Activated naive CD8-positive, alpha-beta T cell treated with anti-CD3 and anti-CD28 coated beads, Interleukin-2, amount 50 U/mL, for 24 hours (primary cell): ENCODE measurements around the gene ZNF74.
A peak's percentile ranks its signal among the peaks of the same experiment; 100 is the strongest.
"Not testable (repeated sequence)": the region's sequence is repeated elsewhere in the genome, so short reads cannot be mapped to it uniquely, and the experiment has no call there.

ENCODE experiments used
- ATAC-seq: fragments of 150-1000 bp; cut with Tn5 transposase; one replicate; pipeline ENCODE4 v1.10.0; 2021
- DNase-seq: peaks from one replicate; pipeline ENCODE4 v3.0.0; 2021
- H3K27ac Mint-ChIP-seq: one replicate; pipeline ENCODE4 v1.8.0; 2021; ENCODE audit warnings: mild to moderate bottlenecking, mixed read lengths
- H3K27me3 Mint-ChIP-seq: one replicate; pipeline ENCODE4 v1.8.0; 2021; ENCODE audit warnings: mixed read lengths
- H3K36me3 Mint-ChIP-seq: one replicate; pipeline ENCODE4 v1.8.0; 2021; ENCODE audit warnings: low read depth, mixed read lengths
- H3K4me1 Mint-ChIP-seq: one replicate; pipeline ENCODE4 v1.8.0; 2021; ENCODE audit warnings: mixed read lengths
- H3K4me3 Mint-ChIP-seq: one replicate; pipeline ENCODE4 v1.8.0; 2021; ENCODE audit warnings: mild to moderate bottlenecking, moderate library complexity, mixed read lengths
- H3K9me3 Mint-ChIP-seq: one replicate; pipeline ENCODE4 v1.8.0; 2021; ENCODE audit warnings: mixed read lengths

Gene ZNF74

DNA sequence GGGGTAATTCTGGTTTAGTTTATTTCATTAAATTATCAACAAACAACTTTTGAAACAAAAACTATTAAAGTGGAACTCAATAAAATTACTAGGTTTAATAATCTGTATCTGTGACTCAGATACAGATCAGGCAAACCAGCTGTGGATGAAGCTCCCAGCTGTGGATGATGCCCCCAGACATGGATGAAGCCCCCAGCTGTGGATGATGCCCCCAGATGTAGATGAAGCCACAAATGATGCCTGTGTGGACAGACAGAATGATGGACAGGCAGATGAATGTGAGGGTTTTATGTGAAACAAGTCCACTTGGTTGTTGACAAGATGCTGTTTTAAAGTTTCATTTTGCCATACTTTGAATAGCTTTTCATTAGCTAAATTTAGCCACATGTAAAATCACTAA is 5.8 kb upstream of the ZNF74 start:
- H3K4me3 Mint-ChIP-seq, result no peak overlapping the region
- no peak for DNase-seq
- H3K36me3 Mint-ChIP-seq, result no peaks in the 10 kb centered on the region
- no peaks in the 10 kb centered on the region for H3K9me3 Mint-ChIP-seq
- H3K27me3 Mint-ChIP-seq, result no peaks in the 10 kb centered on the region
- H3K27ac Mint-ChIP-seq, result no peak overlapping the region
- ATAC-seq, result no peak
- H3K4me1 Mint-ChIP-seq, result no peaks in the 10 kb centered on the region

DNA sequence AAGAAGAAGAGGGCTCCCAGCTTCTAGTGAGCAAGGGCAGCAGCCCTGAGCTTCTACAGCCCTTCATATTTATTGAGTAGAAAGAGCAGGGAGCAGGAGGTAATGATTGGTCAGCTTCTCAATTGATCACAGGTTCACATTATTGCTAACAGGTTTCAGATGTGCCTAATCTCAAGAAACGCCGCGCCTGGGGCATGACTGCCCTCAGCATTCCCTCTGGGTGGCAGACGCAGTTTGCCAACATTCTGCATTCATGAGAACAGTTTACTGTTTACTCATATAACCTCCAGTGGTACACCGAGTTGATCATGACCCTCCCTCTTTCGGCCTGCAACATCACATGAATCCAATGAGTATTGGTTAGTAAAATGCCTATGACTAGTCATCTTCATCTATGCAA is 4.7 kb upstream of the ZNF74 start:
- DNase-seq, result no peak
- ATAC-seq, result no peak
- Mint-ChIP-seq H3K4me3 (no peak overlapping the region), H3K36me3 (no peaks in the 10 kb centered on the region), H3K27ac (no peak overlapping the region), H3K27me3 (no peaks in the 10 kb centered on the region), H3K9me3 (no peaks in the 10 kb centered on the region), H3K4me1 (peaks cover 3% of the 10 kb centered on the region)

DNA sequence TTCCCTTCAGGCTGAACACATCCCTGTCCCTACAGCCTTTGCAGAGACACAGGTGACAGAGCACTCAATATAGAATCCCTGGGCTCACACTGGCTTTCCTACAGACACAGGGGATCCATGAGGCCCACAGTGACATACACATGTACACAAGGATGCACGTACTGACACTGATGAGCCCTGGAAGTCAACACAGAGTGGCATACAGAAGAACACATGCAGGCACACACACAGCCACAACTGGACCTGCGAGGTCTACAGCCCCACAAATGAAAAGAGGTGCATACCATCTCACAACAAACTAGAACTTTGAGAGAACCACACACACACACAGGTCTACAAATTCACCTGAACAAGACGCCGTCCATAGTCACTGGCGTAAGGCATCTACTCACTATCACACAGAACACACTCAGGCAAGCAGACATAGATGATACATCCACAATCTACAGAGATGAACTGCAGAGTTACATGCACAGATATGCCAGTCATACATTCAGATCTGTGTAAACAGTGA is 3.5 kb upstream of the ZNF74 start:
- Mint-ChIP-seq H3K27ac (no peak overlapping the region), H3K4me3 (no peak overlapping the region), H3K9me3 (no peaks in the 10 kb centered on the region), H3K4me1 (peaks cover 14% of the 10 kb centered on the region), H3K36me3 (no peaks in the 10 kb centered on the region), H3K27me3 (no peaks in the 10 kb centered on the region)
- DNase-seq (no peak), ATAC-seq (no peak)

DNA sequence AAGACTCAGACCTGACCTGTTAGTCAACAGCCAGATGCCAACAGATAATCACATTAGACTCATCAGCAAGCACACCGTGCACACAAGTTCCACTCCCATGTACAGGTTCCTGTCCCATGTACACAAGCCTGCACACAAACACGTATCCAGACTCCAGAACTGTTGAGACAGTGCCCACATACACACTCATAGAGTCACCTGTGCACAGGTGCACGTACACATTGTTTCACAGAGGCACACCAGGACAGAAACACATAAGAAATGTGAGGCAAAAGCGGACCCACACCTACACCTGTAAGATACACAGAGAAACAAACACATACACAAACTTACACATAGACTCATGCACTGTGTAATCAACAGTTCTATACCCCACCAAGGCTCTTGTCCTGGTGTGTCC is 2.7 kb upstream of the ZNF74 start:
- Mint-ChIP-seq H3K9me3 (no peaks in the 10 kb centered on the region), H3K36me3 (no peaks in the 10 kb centered on the region), H3K27me3 (no peaks in the 10 kb centered on the region), H3K27ac (no peak overlapping the region), H3K4me3 (no peak overlapping the region), H3K4me1 (peaks cover 22% of the 10 kb centered on the region)
- DNase-seq (no peak), ATAC-seq (no peak)

DNA sequence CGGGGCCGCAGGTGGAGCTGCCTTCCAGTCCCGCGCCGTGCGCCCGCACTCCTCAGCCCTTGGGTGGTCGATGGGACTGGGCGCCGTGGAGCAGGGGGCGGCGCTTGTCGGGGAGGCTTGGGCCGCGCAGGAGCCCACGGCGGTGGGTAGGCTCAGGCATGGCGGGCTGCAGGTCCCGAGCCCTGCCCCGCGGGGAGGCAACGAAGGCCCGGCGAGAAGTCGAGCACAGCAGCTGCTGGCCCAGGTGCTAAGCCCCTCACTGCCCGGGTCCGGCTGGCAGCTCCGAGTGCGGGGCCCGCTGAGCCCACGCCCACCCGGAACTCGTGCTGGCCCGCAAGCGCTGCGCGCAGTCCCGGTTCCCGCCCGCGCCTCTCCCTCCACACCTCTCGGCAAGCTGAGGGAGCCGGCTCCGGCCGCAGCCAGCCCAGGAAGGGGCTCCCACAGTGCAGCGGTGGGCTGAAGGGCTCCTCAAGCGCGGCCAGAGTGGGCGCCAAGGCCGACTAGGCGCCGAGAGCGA is 1.5 kb upstream of the ZNF74 start:
- H3K36me3 Mint-ChIP-seq, H3K27me3 Mint-ChIP-seq, H3K9me3 Mint-ChIP-seq, ATAC-seq, H3K27ac Mint-ChIP-seq, DNase-seq, H3K4me3 Mint-ChIP-seq: not testable (repeated sequence)
- H3K4me1 Mint-ChIP-seq, result peaks cover 27% of the 10 kb centered on the region

DNA sequence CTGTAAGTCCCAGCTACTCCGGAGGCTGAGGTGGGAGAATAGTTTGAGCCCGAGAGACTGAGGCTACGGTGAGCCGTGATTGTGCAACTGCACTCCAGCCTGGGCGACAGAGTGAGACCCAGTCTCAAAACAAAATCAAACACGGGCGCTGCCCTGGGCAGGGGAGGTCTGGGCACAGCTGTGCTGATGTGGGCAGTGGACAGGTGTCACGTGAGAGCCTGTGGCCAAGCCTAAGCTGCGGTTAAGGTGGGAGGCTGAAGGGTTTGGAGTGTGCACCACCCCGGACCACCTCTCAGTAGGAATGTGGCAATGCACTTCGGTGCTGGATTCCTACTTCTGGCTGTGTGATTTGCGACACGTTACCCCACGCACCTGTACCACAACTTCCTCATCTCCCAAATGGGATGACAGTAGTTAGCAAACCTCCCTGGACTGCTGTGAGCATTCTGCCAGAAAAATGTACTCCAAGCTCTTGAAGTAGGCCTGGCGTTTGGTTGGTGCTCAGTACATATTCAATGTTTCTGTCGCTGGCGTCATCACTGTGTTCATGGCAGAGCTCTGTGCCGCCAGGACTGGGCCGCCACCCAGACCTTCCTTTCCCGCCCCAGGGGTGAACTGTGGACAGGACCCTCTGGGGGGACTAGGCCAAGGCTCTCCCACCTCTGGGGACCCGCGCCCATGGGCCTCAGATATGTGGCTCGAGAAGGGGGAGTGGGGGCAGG is 807 bp upstream of the ZNF74 start:
- Mint-ChIP-seq H3K27me3 (no peaks in the 10 kb centered on the region), H3K4me3 (peak overlapping the region; percentile 85), H3K27ac (peak overlapping the region; percentile 92), H3K36me3 (peaks cover 4% of the 10 kb centered on the region), H3K4me1 (peaks cover 29% of the 10 kb centered on the region), H3K9me3 (no peaks in the 10 kb centered on the region)
- ATAC-seq (no peak), DNase-seq (peak; percentile 10)

DNA sequence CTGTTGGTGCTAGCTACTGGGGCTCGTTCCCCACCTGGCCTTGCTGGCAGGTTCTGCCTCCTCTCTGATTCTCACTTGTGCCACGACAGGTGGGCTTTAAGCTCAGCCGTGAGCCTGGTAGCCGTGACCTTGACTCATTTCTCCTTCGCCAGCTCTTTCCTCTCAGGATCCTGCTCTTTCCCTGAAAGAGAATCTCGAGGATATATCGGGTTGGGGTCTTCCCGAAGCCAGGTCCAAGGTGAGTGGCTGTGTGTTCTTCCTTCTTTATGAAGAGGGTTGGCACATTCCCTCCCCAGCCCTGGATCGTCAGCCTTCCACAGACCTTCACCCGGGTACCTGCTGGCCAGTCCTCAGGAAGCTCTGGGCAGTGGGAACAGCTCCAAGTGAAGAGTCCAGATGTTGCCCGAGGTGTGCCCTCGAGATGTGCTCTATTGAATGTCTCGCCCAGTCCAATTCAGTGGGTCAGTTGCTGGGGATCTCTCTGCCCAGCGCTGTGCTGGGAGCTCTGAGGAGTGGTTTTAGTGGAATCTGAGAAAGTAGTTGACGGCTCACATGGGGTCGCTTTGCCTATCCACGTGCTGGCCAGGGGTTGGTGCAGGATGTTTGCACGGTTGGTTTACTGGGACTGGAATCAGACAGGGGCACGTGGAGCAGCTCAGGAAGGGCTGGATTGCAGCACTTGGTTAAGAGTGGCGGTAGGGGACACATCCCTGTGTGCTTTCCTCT is 1.4 kb downstream of the ZNF74 start:
- H3K9me3 Mint-ChIP-seq, result no peaks in the 10 kb centered on the region
- ATAC-seq, result no peak

DNA sequence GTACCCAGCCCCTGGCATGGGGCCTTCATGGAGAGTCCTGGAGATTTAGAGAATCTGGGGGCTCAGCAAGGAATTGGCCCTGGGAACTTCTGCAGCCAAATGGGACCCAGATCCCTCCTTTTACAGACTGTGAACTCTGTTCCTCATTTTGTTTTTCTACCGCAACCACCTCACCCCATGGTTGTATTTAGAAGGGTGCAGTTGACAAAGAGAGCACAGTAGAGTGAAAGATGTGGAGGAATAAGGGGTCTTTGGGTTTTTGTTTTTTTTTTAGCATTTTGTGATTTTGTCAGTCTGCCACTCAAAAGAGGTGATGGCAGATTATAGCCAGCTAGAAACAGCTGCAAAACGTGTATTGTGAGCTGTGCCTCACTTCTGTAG is 1.9 kb downstream of the ZNF74 start:
- Mint-ChIP-seq H3K4me1 (peaks cover 35% of the 10 kb centered on the region), H3K27ac (no peak overlapping the region), H3K36me3 (peaks cover 4% of the 10 kb centered on the region), H3K27me3 (no peaks in the 10 kb centered on the region), H3K9me3 (no peaks in the 10 kb centered on the region), H3K4me3 (peak overlapping the region; percentile 85)
- DNase-seq (no peak), ATAC-seq (no peak)

More for the DNA sequence above, 1.4 kb downstream of the ZNF74 start:
- peak overlapping the region; percentile 85 for H3K4me3 Mint-ChIP-seq
- H3K27me3 Mint-ChIP-seq, result no peaks in the 10 kb centered on the region
- peaks cover 4% of the 10 kb centered on the region for H3K36me3 Mint-ChIP-seq
- DNase-seq, result no peak
- peak overlapping the region; percentile 63 for H3K27ac Mint-ChIP-seq
- peaks cover 35% of the 10 kb centered on the region for H3K4me1 Mint-ChIP-seq

DNA sequence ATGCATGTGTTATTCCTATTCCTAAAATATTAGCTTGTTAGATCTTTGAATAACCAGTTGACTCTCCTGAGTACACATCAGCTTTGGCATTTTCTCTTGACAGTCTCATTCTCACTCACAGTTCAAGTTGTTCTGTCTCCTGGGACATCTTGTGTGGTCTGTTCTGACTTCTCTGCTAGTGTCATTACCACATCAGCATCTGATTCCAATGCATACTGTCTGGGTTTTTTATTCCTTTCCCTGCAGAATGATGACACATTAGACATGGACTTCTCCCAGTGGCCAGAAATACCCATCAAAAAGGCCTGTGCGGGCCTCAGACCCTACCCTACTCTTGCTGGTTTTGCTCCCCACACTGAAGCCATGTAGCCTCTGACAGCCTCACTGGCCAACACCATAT is 2.7 kb downstream of the ZNF74 start:
- no peaks in the 10 kb centered on the region for H3K9me3 Mint-ChIP-seq
- H3K4me3 Mint-ChIP-seq, result no peak overlapping the region
- no peak for DNase-seq
- no peak overlapping the region for H3K27ac Mint-ChIP-seq
- no peaks in the 10 kb centered on the region for H3K27me3 Mint-ChIP-seq
- ATAC-seq, result no peak
- peaks cover 6% of the 10 kb centered on the region for H3K36me3 Mint-ChIP-seq
- peaks cover 35% of the 10 kb centered on the region for H3K4me1 Mint-ChIP-seq

DNA sequence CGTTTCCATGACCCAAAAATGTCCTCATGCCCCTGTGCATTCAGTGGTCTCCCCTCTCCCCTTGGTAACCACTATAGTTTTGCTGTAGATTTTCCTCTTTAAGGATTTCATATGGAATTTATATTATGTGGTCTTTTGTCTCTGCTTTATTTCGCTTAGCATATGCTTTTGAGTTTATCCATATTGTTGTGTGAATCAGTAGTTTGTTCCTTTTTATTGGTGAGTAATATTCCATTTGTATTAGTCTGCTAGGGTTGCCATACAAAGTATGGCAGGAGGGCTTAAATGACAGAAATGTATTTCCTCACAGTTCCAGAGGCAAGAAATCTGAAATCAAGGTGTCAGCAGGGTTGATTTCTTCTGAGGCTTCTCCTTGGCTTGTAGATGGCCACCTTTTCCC is 3.5 kb downstream of the ZNF74 start:
- Mint-ChIP-seq H3K9me3 (no peaks in the 10 kb centered on the region), H3K36me3 (peaks cover 7% of the 10 kb centered on the region), H3K4me3 (no peak overlapping the region), H3K4me1 (peaks cover 35% of the 10 kb centered on the region), H3K27ac (no peak overlapping the region), H3K27me3 (no peaks in the 10 kb centered on the region)
- ATAC-seq, result no peak
- no peak for DNase-seq

DNA sequence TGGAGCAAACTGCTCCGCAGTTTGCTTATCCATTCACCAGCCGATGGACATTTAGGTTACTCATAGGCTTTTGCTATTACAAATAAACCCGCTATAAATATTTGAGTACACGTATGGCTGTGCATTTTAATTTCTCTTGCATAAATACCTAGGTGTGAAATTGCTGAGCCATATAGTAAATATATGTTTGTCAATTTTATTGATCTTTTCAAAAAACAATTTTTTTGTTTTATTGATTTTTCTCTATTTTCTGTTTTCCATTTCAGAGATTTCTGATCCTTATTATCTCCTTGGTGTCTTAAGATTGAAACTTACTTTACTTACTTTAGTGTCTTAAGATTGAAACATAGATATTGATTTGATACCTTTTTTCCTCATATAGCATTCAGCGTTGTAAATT is 4.5 kb downstream of the ZNF74 start:
- no peak for DNase-seq
- H3K27ac Mint-ChIP-seq, result no peak overlapping the region
- H3K4me3 Mint-ChIP-seq, result no peak overlapping the region
- ATAC-seq, result no peak
- H3K36me3 Mint-ChIP-seq, result peaks cover 11% of the 10 kb centered on the region
- no peaks in the 10 kb centered on the region for H3K9me3 Mint-ChIP-seq
- peaks cover 39% of the 10 kb centered on the region for H3K4me1 Mint-ChIP-seq
- no peaks in the 10 kb centered on the region for H3K27me3 Mint-ChIP-seq

DNA sequence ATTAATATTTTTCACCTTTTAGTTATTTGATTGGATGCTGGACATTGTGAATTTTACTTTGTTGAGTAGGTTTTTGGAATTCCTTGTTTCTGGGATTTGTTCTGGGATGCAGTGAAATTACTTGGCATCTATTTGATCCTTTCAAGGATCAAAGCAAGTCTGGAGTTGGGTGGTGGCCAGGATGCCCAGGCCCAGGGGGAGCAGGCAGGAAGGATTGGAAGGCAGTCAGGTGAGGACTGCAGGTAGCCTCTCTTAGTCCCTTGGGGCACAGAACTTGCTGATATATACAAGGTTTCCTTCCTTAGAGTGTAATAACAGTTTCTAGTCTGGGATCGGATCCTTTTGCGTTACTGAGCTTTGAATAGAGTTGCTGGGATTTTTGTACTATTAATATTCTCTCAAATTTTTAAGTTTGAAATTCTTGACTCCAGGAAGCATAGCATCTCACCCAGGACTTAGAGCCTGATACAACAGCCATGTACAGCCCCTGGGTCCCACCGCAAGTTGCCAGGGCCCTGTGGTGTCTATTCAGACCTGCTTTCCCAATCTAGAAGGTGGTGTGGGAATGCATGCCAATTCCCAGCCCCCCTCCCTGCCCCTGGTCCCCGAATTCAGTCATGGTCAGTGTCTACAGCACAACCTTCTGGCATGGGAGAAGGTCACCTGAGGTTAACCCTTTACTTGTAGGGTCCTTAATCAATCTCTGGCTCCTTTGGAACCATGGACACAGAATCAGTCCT is 6.1 kb downstream of the ZNF74 start:
- H3K4me1 Mint-ChIP-seq, result peaks cover 29% of the 10 kb centered on the region
- H3K9me3 Mint-ChIP-seq, result no peaks in the 10 kb centered on the region

DNA sequence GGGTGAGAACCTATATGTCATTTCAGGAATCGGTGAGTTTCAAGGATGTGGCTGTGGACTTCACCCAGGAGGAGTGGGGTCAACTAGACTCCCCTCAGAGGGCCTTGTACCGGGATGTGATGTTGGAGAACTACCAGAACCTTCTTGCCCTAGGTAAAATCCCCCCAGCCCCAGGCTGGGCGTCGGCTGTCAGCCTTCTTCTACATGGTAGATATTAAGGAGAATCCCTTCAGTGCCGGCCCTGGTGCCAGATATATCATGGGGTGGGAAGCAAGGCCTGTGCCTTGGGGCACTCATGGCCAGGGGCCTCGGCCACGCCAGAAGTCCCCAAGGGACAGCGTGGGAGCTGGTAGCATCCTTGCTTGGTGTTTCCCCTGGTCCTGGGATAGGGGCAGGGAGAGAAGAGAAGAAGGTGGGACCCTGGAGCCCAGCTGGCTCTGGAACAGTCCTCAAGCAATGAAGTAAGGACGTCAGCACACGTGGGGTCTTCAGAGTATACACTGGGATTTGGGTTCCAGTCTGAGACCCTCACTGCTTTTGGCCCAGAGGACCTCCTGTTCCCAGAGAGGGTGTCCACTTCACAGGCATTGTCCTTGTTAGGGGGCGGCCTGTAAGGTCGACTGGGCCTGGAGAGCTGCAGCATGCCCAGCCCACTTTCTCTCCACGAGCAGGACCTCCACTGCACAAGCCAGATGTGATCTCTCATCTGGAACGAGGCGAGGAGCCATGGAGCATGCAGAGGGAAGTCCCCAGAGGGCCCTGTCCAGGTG is 6.8 kb downstream of the ZNF74 start:
- DNase-seq, result no peak
- Mint-ChIP-seq H3K4me1 (peaks cover 22% of the 10 kb centered on the region), H3K27me3 (no peaks in the 10 kb centered on the region), H3K36me3 (peaks cover 18% of the 10 kb centered on the region), H3K27ac (no peak overlapping the region), H3K9me3 (no peaks in the 10 kb centered on the region), H3K4me3 (no peak overlapping the region)
- no peak for ATAC-seq

More for the DNA sequence above, 6.1 kb downstream of the ZNF74 start:
- H3K27ac Mint-ChIP-seq, result no peak overlapping the region
- DNase-seq, result no peak
- ATAC-seq, result no peak
- peaks cover 17% of the 10 kb centered on the region for H3K36me3 Mint-ChIP-seq
- no peaks in the 10 kb centered on the region for H3K27me3 Mint-ChIP-seq
- H3K4me3 Mint-ChIP-seq, result no peak overlapping the region

DNA sequence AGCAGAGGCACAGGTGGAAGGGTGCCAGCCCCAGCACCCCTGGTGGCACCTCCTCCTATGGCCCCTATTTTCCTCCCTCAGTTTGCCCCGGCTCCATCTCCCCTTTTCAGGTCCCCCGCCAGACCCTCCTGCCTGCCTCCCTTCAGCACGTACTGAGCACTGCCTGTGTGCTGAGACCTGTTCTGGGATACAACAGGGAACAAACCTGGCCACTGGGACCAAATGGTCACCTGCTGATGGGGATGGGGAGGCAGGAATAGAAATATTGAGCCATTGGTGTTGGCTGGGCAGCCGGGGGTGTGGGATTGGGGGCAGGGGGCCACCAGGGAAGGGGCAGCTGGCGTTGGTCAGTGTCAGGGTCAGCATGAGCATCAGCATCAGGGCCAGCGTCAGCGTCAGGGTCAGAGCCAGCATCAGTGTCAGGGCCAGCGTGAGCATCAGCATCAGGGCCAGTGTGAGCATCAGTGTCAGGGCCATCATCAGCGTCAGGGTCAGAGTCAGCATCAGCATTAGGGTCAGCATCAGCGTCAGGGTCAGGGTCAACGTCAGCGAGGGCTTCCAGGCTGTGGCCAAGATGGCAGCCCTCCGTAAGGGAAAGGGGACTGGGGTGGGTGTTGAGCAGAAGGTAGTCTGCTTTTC is 7.5 kb downstream of the ZNF74 start:
- DNase-seq (no peak), ATAC-seq (no peak)
- no peak overlapping the region for H3K27ac Mint-ChIP-seq
- no peak overlapping the region for H3K4me3 Mint-ChIP-seq
- H3K9me3 Mint-ChIP-seq, result no peaks in the 10 kb centered on the region
- H3K4me1 Mint-ChIP-seq, result peaks cover 15% of the 10 kb centered on the region
- no peaks in the 10 kb centered on the region for H3K27me3 Mint-ChIP-seq
- peaks cover 20% of the 10 kb centered on the region for H3K36me3 Mint-ChIP-seq
